GM08714 (cell line): ENCODE measurements around the gene RAB11A.
A peak's percentile ranks its signal among the peaks of the same experiment; 100 is the strongest.
"Not testable (repeated sequence)": the region's sequence is repeated elsewhere in the genome, so short reads cannot be mapped to it uniquely, and the experiment has no call there.

ENCODE experiments used
- H3K4me3 ChIP-seq: fragments of 200-500 bp; sonication (Bioruptor generic); 2 replicates; pipeline ENCODE4 v1.5.1; 2014; ENCODE audit warnings: mild to moderate bottlenecking, low read length, inconsistent platforms
- ZNF274 ChIP-seq: IDR thresholded peaks from 2 replicates; pipeline ENCODE4 v1.6.1; 2012; ENCODE audit warnings: mild to moderate bottlenecking, low read depth, low read length

The RAB11A gene

GRCh38 chr15:65867244-65867643 lies 2.0 kb upstream of the RAB11A start:
- H3K4me3 ChIP-seq = no peak overlapping the region
- no peak for TF ChIP-seq ZNF274

DNA sequence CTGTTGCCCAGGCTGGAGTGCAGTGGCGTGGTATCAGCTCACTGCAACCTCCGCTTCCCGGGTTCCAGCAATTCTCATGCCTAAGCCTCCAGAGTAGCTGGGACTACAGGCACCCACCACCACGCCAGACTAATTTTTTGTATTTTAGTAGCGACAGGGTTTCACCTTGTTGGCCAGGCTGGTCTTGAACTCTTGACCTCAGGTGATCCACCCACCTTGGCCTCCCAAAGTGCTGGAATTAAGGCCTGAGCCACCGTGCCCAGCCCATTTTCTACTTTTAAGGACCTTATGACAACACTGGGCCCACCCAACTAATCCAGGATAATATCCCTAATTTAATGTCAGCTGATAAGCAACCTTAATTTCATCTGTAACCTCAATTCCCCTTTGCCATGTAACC lies 1.4 kb upstream of the RAB11A start:
- not testable (repeated sequence) for H3K4me3 ChIP-seq

GRCh38 chr15:65868546-65869125 lies 655 bp upstream of the RAB11A start:
- no peak for TF ChIP-seq ZNF274
- H3K4me3 ChIP-seq = peak overlapping the region; percentile 82; the same call in 1 of the 2 replicates

- no peak for TF ChIP-seq ZNF274
- H3K4me3 ChIP-seq = peak overlapping the region; percentile 82
These were observed 922 bp downstream of the RAB11A start for GRCh38 chr15:65869954-65870871.

GRCh38 chr15:65870889-65871533 lies 1.7 kb downstream of the RAB11A start:
- TF ChIP-seq ZNF274 = no peak

DNA sequence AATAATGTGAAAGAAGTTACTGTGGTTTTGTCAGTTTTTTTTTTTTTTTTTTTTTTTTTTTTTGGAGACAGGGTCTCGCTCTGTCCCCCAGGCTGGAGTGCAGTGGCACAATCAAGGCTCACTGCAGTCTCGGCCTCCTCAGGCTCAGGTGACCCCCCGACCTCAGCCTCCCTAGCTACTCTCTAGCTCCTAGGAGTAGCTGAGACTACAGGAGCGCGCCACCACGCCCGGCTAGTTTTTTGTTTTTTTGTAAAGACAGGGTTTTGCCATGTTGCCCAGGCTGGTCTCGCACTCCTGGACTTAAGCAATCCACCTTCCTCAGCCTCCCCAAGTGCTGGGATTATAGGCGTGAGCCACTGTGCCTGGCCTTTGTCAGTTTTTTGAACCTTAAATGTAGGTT lies 2.6 kb downstream of the RAB11A start:
- H3K4me3 ChIP-seq = peak overlapping the region; percentile 16

More at GRCh38 chr15:65870889-65871533, 1.7 kb downstream of the RAB11A start:
- H3K4me3 ChIP-seq = peak overlapping the region; percentile 82

- H3K4me3 ChIP-seq = not testable (repeated sequence)
These were observed 3.3 kb downstream of the RAB11A start for GRCh38 chr15:65872596-65872995.

- TF ChIP-seq ZNF274 = no peak
- H3K4me3 ChIP-seq = no peak overlapping the region
These were observed 4.0 kb downstream of the RAB11A start for GRCh38 chr15:65873256-65873655.

DNA sequence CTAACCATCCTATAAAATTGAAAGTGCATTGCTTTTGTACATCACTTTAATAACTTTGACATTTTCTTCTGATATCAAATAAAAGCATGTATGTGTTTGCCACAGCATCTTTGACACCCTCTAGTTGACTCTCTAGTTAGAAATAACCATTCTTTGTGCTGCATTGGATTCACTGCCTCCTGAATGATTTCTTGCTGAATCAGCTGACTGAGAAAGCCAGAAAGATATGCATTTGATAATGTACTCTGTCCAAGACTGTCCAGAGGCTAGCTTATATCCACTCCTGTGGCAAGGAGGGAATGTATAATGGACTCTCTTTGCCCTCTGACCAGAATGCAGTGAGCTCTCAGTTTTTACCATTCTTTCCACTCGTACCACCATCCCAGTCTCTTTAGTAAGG lies 6.2 kb downstream of the RAB11A start:
- H3K4me3 ChIP-seq = no peak overlapping the region
- no peak for TF ChIP-seq ZNF274

GRCh38 chr15:65877749-65878148 lies 8.5 kb downstream of the RAB11A start:
- no peak overlapping the region for H3K4me3 ChIP-seq
- no peak for TF ChIP-seq ZNF274

- peak overlapping the region; percentile 21; the same call in 1 of the 2 replicates for H3K4me3 ChIP-seq
- no peak for TF ChIP-seq ZNF274
These were observed 12.6 kb downstream of the RAB11A start for GRCh38 chr15:65881766-65882434.

DNA sequence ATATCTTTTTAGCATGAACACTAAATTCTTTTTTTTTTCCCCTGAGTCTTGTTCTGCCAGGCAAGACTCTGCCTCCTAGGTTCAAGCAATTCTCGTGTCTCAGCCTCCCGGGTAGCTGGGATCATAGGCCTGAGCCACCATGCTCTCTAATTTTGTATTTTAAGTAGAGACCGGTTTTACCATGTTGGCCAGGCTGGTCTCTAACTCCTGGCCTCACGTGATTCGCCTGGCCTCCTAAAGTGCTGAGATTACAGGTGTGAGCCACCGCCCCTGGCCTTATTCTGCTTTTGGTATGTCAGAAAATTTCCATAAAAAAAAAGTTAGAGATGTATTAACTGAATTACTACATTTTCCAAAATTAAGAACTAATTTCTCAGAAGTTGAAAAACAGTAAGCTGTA lies 14.3 kb downstream of the RAB11A start:
- no peak for TF ChIP-seq ZNF274
- no peak overlapping the region for H3K4me3 ChIP-seq

GRCh38 chr15:65884511-65884910 lies 15.2 kb downstream of the RAB11A start:
- TF ChIP-seq ZNF274 = no peak

DNA sequence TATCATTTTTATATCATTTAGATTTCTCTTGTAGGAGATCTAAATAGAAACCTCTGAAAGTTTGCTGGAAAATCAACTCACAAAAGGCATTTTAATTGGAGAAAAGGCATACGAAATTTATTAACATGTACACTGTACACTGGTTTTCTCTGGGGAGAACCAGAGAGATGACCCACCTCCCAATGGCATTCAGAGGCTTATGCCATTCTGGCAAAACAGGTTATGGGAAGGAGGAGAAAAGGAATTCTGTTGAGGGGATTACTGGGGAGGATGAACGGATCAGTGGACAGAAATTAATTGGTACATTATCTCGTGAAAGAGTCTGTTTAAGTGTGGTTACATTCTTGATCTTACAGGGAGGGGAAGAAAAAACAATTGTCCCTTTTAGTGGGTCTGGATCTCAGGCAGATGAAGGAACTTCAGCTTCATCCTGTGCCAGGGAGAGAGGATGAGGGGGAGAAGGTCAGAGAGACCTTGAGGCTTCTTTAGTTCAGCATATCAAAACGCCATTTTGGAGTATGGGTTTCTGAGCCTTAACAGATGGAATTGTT lies 16.5 kb downstream of the RAB11A start:
- TF ChIP-seq ZNF274 = no peak
- no peak overlapping the region for H3K4me3 ChIP-seq

More at GRCh38 chr15:65884511-65884910, 15.2 kb downstream of the RAB11A start:
- no peak overlapping the region for H3K4me3 ChIP-seq

DNA sequence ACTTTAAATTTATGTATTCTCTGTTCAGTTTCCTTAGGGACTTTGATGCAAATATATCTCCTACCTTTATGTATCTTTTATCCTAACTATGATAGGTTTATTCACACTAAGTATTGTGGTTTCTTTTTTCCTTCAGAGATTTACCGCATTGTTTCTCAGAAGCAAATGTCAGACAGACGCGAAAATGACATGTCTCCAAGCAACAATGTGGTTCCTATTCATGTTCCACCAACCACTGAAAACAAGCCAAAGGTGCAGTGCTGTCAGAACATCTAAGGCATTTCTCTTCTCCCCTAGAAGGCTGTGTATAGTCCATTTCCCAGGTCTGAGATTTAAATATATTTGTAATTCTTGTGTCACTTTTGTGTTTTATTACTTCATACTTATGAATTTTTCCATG lies 18.3 kb downstream of the RAB11A start:
- TF ChIP-seq ZNF274 = no peak
- no peak overlapping the region for H3K4me3 ChIP-seq
